Measurements from ENCODE around the gene GNG12.

DNA sequence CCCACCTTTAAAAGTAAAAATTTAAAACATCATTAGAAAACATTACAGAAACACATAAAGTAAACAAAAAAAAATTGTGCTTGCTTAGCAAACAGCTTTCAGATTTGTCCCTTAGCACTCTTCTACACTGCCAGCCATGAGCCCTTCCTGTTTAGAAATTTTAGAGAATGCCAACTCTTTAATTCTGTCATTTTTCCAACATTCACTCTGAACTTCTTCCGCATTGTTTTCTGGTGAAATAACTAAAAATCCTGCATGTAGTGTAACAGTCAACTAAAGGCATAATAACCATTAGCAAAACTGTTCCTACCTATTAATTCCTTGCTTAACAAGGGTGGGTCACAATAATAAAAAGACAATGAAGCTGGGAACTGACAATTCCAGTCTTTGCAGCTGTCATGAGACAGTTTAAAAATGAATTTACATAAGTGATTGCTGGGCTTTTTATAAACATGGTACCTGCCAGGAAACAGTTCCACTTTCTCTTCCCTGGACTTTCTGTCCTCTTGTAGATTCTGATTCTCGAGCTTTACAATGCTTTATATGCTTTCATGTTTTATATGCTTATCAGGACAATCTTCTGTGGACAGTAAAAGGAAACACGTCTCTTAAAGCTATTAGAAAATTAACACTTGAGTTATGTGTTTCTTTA is 19.0 kb downstream of the GNG12 start:
- TF ChIP-seq SP1 (CRISPR knock-in tag; conservative IDR thresholded peaks at IDR 0.05) (no peak), NR1H2 (CRISPR knock-in tag; IDR thresholded peaks at IDR 0.05) (no peak), JUN (CRISPR knock-in tag; IDR thresholded peaks at IDR 0.05) (no peak), NR2C2 (CRISPR knock-in tag; IDR thresholded peaks at IDR 0.05) (no peak), TCF7 (CRISPR knock-in tag; IDR thresholded peaks at IDR 0.05; ENCODE audit: low read depth) (no peak), ELF4 (CRISPR knock-in tag; IDR thresholded peaks at IDR 0.05; ENCODE audit: low read depth) (no peak)
- TF ChIP-seq, protein P1, sequence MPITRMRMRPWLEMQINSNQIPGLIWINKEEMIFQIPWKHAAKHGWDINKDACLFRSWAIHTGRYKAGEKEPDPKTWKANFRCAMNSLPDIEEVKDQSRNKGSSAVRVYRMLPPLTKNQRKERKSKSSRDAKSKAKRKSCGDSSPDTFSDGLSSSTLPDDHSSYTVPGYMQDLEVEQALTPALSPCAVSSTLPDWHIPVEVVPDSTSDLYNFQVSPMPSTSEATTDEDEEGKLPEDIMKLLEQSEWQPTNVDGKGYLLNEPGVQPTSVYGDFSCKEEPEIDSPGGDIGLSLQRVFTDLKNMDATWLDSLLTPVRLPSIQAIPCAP (CRISPR knock-in tag; IDR thresholded peaks at IDR 0.05), result no peak
- TF ChIP-seq, protein P2, sequence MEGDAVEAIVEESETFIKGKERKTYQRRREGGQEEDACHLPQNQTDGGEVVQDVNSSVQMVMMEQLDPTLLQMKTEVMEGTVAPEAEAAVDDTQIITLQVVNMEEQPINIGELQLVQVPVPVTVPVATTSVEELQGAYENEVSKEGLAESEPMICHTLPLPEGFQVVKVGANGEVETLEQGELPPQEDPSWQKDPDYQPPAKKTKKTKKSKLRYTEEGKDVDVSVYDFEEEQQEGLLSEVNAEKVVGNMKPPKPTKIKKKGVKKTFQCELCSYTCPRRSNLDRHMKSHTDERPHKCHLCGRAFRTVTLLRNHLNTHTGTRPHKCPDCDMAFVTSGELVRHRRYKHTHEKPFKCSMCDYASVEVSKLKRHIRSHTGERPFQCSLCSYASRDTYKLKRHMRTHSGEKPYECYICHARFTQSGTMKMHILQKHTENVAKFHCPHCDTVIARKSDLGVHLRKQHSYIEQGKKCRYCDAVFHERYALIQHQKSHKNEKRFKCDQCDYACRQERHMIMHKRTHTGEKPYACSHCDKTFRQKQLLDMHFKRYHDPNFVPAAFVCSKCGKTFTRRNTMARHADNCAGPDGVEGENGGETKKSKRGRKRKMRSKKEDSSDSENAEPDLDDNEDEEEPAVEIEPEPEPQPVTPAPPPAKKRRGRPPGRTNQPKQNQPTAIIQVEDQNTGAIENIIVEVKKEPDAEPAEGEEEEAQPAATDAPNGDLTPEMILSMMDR (IDR thresholded peaks at IDR 0.05), result no peak
- TF ChIP-seq, protein P3, sequence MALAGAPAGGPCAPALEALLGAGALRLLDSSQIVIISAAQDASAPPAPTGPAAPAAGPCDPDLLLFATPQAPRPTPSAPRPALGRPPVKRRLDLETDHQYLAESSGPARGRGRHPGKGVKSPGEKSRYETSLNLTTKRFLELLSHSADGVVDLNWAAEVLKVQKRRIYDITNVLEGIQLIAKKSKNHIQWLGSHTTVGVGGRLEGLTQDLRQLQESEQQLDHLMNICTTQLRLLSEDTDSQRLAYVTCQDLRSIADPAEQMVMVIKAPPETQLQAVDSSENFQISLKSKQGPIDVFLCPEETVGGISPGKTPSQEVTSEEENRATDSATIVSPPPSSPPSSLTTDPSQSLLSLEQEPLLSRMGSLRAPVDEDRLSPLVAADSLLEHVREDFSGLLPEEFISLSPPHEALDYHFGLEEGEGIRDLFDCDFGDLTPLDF (CRISPR knock-in tag; IDR thresholded peaks at IDR 0.05), result no peak
- TF ChIP-seq, protein P4, sequence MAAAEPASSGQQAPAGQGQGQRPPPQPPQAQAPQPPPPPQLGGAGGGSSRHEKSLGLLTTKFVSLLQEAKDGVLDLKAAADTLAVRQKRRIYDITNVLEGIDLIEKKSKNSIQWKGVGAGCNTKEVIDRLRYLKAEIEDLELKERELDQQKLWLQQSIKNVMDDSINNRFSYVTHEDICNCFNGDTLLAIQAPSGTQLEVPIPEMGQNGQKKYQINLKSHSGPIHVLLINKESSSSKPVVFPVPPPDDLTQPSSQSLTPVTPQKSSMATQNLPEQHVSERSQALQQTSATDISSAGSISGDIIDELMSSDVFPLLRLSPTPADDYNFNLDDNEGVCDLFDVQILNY (CRISPR knock-in tag; IDR thresholded peaks at IDR 0.05), result no peak
